GM12801 (cell line): ENCODE data around the gene FBXW2.

Experiments
- TF ChIP-seq, protein P1 (sequence below): IDR thresholded peaks from one replicate; pipeline ENCODE4 v1.5.1; 2011; ENCODE audit warnings: control low read depth; ENCODE audit not compliant: insufficient read length; ENCODE audit errors: extremely low read depth

FBXW2 gene

DNA sequence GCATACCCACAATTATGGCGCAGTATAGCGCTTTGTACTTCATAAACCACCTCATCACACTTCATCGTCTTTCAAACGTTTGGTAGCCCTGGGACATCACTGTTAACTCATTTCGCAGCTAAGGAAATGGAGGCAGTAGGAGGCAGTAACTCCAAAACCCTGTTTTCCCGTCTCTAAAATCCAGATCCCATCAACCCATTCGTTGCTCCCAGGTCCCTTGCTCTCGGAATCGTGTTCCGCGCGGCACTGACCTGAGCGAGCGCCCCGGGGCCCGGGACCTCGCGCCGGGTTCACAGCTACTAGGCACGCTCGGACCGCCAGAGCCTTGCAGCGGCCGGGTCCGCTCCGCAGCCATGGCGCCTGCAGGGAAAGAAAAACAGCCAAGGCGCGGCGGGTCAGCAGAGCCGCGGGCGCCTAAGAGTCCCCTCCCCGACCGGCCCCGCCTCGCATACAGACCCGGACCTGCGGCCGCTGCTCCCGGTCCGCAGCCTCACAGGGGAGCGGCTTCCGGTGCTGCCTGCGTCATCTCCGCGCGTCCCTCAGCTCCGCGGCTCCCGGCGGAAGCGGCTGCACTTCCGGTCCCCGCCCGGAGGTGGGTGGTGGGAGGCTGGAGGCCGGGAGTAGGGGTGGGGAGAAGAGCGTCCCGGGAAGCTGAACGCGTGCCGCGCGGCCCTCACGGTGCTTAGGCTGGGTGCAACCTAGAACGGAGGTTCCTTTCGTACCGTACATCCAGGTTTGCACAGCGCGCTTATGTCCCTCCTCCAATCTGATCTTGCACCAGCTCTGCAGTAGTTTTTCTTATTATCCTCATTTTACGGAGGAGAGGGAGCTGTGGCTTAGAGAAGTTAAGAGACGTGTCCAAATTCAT, at the start of gene FBXW2:
Gene FBXW2, minus strand, starts transcription at position 519 of the 868 bp plus-strand sequence. CDS start 5,158 bp downstream, outside the sequence.
- TF ChIP-seq, protein P1, sequence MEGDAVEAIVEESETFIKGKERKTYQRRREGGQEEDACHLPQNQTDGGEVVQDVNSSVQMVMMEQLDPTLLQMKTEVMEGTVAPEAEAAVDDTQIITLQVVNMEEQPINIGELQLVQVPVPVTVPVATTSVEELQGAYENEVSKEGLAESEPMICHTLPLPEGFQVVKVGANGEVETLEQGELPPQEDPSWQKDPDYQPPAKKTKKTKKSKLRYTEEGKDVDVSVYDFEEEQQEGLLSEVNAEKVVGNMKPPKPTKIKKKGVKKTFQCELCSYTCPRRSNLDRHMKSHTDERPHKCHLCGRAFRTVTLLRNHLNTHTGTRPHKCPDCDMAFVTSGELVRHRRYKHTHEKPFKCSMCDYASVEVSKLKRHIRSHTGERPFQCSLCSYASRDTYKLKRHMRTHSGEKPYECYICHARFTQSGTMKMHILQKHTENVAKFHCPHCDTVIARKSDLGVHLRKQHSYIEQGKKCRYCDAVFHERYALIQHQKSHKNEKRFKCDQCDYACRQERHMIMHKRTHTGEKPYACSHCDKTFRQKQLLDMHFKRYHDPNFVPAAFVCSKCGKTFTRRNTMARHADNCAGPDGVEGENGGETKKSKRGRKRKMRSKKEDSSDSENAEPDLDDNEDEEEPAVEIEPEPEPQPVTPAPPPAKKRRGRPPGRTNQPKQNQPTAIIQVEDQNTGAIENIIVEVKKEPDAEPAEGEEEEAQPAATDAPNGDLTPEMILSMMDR, result no peak

DNA sequence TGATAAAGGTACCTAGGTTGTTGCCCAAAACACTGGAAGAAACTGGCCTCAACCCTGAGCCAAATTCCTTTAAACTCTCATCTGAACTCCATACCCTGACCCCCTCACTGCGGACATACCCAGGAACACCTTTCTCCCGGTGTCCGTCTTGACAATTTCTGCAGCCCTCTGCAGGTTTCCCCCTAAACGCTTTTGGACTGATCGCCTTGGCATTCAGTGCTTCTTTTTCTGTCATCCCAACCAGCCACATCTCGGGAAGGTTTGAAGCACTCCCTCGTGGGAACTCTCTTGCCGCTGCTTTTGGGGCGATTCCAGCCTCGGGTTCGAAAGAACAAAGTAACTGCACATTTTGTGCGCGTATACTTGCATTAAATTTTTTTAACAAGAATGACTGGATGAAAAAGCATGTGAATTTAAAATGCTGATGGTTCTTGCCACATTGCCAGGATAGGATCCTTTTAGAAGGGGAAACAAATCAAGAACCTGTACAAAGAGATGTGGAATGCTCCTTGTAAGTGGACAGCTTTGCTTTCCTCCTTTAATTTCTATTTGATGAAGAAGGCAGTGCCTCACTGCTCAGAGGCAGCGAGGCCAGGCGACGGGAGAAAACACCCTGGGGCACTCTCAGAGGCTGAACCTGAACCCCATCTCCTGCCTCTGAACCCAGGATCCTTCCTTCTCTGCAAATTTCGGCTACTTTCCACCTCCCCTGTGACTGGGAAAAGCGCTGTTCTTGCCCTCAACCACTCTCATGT, 48.9 kb upstream of the FBXW2 start:
- TF ChIP-seq, protein P1, result no peak

DNA sequence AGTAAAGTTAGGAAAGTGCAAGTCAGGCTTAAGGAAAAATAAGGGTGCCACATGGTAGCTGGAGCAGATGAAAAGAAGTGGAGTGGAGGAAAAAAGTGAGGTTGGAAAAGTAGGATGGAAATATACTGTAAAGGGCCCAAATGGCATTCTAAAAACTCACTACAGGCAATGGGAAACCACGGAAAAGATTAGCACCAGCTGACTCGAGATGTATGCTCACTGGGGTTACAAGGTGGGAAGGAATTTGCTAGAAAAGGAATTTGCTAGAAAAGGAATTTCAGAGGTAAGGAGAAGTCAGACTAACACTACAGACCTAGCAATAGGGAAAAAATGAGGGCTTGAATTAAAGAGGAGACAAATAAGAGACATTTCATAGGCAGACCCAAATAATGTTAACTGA, 45.9 kb upstream of the FBXW2 start:
- TF ChIP-seq, protein P1, result no peak

DNA sequence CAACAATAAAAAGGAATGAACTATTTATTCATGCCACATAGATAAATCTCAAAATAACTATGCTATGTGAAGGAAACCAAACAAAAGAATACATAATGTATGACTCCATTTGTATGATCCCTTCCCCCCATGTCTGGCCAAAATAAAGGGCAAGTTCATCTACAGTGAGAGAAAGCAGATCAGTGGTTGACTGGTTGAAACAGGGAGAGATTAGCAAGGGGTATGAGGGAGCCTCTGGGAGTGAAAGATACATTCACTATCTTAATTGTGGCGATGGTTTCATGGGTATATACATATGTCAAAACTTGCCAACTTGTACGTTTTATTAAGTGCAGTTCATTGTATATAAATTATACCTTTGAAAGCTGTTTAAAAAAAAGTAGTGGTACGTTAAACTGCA, 44.7 kb upstream of the FBXW2 start:
- TF ChIP-seq, protein P1, result no peak

DNA sequence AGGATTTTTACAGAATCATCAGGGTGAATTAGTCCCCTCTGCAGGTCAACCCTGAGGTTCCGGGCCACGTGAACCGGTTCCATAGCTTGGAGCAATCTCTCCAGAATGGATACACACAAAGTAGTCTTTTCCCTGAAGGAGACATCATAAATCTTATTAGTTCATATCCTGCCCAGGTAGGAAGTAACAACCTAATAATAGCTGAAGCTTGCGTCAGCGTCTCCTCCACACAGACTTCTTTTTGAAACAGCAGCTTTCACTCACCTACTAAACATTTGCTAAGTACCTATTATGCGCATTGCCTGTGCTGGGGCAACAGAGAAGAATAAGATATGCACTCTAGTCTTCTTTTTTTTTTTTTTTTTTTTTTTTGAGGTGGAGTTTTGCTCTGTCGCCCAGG, 40.1 kb upstream of the FBXW2 start:
- TF ChIP-seq, protein P1, result no peak

GRCh38 chr9:120832807-120833206, 39.6 kb upstream of the FBXW2 start:
- TF ChIP-seq, protein P1, result no peak

DNA sequence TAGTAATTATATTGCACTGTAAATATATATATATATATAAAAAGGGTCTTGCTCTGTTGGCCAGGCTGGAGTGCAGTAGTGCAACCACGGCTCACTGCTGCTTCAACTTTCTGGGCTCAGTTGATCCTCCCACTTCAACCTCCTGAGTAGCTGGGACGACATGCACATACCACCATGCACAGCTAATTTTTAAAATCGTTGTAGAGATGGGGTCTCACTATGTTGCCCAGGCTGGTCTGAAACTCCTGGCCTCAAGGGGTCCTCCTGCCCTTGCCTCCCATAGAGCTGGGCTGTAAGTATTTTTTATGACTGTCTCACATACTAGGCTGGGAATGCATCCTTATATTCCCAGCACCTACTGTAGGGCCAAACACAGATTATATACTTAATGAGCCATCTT, 37.6 kb upstream of the FBXW2 start:
- TF ChIP-seq, protein P1, result no peak
